Measurements from ENCODE around the gene BTF3L4.
A peak's percentile ranks its signal among the peaks of the same experiment; 100 is the strongest.
"Not testable (repeated sequence)": the region's sequence is repeated elsewhere in the genome, so short reads cannot be mapped to it uniquely, and the experiment has no call there.

The BTF3L4 gene

DNA sequence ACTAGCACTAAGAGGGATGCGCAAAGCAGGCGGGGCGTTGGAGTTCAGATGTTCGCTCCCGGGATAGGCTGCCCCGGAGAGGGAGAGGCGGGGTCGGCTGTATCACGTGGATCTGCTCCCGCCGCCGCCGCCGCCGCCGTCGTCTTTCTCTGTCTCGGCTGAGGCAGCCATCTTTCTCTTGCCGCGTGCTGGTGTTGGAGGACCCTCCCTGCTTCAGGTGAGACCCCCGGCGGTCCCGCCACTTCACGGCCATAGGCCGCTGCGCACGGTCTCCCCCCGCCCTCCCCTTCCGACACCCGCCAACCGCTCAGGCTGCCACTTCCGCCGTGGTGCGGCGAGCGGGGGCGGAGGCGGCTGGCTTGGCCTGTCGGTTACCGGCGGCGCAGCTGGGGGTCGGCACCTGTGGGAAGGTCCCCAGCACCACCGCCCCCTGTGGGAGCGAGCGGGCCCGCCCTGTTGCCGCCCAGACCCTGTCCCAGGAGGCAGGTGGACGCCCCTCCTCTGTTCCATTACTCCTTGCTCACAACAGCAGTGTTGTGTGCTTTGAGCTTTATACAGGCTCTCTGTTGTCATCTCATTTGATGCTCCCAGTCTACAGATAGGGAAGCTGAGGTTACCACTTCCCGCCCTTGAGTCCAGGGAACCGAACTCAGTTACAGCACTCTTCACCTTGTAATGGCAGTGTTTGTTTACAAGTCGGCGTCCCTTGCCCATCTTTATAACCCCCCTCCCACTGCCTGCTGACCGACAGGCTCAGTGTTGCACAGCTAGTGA, at the start of gene BTF3L4:
Gene BTF3L4, plus strand, starts transcription at position 133 of the 774 bp plus-strand sequence. CDS start 3,553 bp downstream, outside the sequence.
- peak; percentile 95 for DNase-seq

DNA sequence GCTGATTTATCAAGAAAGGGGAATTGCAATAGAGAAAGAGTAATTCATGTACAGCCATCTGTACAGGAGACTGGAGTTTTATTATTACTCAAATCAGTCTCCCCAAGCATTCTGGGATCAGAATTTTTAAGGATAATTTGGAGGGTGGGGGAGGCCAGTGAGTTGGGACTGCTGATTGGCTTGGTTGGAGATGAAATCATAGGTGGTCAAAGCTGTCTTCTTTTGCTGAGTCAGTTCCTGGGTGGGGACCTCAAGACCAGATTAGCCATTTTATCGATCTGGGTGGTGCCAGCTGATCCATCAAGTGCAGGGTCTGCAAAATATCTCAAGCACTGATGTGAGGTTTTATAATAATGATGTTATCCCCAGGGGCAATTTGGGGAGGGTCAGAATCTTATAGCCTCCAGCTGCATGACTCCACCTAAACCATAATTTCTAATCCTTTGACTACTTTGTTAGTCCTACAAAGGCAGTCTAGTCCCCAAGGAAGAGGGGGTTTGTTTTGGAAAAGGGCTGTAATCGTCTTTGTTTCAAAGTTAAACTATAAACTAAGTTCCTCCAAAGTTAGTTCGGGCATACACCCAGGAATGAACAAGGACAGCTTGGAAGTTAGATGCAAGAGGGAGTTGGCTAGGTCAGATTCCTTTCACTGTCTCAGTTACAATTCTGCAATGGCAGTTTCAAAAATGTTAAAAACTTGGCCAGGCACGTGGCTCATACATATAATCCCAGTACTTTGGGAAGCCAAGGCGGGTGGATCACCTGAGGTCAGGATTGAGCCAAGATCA, 48.7 kb upstream of the BTF3L4 start:
- no peak for DNase-seq

DNA sequence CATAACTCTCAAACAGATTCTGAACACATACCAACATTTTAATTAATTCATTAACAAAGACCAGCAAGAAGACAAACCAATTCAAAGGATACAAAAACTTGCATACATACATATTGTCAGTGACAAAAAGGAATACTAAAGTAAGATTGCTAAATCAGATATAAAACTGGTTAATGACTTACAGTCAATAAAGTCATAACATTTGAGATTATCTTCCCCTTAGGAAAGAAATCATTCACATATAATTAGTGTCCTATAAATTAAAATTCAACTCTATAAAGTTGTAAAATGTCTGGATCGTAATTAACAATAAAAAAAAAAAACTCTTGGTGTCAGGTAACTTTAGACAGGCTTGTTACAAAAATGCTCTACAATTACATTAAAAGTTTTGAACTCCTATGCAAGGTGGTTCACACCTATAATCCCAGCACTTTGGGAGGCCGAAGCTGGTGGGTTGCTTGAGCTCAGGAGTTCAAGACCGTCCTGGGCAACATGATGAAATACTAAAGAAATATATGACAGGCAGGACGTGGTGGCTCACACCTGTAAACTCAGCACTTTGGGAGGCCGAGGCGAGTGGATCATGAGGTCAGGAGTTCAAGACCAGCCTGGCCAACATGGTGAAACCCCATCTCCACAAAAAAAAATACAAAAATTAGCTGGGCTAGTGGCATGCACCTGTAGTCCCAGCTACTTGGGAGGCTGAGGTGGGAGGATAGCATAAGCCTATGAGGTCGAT, 47.9 kb upstream of the BTF3L4 start:
- no peak for DNase-seq

DNA sequence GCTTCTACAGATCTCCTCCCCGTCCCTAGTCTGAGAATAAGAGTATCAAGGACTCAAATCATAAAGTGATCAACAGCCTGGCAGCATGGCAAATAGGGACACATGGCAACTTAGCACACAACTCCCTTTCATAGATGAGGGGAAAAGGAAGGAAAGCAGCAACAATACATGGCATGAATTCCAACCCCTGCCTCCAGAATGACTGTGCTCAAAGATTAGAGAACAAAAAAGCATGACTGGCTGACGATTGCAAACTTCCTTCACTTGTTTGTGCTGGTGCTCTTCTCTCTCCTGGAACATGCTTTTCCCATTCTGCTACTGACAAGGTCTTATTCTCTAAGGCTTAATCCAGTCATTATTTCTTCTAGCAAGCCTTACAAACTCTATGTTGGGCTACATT, 34.0 kb upstream of the BTF3L4 start:
- DNase-seq, result no peak

DNA sequence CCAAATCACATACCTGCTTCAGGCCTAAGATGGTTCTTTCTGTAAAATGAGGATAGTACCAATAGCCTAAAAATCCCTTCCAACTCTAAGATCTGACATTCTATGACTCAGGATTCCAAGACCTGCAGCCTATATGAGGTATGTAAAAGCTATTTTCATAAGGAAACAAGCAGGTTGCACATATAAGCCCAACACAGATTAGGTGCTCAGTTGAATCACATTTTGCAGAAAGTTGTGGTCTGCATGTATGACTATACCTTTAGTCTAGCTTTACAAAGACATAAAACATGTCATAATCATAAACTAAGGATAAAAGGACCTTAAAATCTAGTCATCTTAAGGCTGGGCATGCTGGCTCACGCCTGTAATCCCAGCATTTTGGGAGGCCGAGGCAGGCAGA, 29.8 kb upstream of the BTF3L4 start:
- no peak for DNase-seq

DNA sequence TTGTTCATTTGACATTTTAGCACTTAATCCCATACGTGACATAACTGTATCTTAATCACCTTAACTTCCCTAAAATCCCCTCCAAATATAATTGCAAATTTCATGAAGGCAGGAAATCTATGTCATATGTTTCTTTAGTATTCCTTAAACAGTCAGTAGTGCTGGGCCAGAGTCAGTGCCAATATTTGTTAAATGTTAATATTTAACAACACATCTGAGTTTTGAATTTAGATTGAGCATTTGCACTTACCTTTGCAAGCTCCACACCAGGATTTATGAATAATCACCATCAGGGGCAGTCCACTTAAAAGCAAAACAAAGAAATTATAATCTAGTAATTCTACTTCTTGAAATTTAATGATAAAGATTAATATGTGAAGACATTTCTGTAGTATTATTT, 27.8 kb upstream of the BTF3L4 start:
- no peak for DNase-seq

DNA sequence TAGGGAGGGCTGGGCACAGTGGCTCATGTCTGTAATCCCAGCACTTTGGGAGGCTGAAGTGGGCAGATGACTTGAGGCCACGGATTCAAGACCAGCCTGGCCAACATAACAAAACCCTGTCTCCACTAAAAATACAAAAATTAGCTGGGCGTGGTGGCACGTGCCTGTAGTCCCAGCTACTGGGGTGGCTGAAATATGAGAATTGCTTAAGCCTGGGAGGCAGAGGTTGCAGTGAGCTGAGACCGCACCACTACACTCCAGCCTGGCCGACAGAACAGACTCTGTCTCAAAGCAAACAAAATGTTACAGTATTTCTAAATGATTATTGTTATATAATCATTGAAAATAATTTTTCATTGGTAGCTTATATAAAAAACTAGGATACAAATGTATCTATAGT, 27.3 kb upstream of the BTF3L4 start:
- not testable (repeated sequence) for DNase-seq

DNA sequence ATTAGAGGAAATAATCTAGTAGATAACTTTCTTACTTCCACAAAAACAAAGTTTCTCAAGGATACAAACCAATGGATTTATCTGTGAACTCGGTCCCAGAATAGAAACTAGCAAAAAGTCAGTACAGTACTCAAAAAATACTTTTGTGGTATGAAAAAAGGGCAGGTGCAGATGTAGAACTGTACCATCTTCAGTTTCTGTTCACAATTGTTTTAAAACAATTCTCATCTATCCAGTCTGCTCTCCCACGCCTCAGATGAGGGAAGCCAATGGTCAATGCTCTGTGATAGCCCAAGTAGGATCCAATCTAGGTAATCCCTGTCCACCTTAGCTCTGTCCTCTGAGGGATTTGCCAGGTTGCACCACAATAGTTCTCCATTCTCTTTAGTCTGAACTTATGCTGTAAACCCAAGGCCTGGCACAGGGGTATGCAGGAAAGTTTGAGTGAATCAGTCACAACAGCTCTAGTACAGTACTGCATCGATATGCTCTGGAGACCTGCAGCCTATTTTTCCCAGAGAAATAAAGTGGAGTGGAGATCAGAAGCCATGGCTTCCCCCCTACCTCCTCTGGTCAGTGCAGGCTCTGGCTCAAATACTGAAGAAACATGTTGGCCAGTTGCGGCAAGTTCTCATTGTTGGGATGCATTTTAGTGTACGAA, 23.8 kb upstream of the BTF3L4 start:
- DNase-seq, result no peak

DNA sequence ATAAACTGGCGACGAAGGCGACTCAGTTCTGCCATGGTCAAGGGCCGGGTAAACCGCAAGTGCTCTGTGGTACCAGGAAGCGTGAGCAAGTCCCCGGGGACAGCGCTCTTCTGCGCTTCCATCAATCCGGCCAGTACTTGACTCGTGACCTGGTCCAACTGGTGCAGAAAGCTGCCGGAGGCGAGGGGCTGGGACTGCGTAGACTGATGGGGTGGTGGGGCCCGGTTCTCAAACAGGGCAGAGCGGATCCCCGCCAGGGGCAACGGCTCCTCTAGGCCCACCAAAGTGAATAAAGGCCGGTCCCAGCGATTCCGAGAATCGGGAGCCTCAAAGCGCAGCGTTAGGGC, 23.3 kb upstream of the BTF3L4 start:
- DNase-seq, result peak; percentile 18 to 20

DNA sequence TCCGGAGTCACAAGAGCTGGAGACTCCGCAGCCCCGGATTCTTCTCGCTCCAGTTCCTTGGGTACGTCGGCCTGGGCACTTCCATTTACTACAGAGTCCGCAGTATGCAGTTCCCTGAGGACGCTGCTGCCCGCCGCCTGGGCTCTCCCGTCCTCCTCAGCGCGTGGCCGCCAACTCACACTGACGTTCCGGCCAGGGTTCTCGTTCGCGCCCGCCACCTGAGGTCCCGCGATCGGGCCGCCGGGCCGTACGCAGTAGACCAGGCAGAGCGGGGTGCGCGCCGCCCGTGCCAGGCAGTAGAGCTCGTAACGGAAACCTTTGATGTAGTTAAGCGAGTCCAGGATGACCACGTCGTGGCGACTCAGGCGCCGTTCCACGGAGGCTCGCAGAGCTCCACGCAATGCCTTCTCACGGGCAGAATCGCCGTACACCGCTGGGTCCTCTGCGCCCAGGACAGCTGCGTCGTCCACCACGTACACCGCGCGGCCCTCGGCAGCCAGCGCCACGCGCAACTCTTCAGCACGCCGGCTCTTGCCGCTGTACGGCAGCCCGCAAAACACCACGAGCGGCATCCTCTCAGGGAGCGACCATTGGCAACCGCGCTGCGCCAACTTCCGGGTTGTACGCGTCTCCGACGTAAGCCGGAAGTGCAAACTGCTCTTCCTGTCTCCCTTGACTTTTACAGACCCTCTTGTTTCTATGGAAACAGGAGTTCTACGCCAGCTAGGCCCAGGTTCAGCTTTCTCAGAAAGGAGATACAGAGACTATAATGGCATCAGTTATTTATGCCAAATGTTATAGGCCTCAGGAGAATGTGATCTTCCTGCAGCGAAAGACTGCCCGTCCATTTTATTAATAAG, 22.7 kb upstream of the BTF3L4 start, which contains the start of gene KTI12:
Gene KTI12, minus strand, starts transcription at position 621 of the 860 bp plus-strand sequence. Its CDS starts 49 bp downstream, at position 572.
- peak; percentile 84 to 85 for DNase-seq

DNA sequence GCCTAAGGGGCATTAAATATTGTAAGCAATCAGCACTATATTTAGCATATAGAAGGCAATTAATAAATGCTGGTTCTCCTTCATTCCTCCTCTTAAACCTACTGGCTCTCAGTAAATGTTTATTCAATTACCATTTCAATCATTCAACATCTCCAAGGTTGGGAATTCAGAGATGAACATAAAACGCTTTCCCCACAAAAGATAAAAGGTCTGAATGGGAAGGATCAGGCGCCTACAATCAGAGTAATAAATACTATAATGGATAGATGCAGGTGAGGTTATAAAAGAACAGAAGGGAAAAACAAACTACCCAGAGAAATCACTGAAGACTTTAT, 22.1 kb upstream of the BTF3L4 start:
- DNase-seq, result no peak

DNA sequence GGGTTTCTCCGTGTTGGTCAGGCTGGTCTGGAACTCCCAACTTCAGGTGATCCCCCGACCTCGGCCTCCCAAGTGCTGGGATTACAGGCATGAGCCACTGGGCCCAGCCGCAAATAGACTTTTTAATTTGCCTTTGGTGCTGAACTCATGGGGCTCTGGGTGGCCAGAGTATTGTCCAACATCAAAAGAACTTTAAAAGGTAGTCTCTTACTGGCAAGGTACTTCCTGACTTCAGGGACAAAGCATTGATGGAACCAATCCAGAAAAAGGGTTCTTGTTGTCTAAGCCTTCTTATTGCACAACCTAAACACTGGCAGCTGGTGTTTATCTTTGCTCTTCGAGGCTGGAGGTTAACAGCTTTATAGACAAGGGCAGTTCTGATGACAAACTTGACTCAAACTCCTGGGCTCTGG, 18.7 kb upstream of the BTF3L4 start:
- no peak for DNase-seq

DNA sequence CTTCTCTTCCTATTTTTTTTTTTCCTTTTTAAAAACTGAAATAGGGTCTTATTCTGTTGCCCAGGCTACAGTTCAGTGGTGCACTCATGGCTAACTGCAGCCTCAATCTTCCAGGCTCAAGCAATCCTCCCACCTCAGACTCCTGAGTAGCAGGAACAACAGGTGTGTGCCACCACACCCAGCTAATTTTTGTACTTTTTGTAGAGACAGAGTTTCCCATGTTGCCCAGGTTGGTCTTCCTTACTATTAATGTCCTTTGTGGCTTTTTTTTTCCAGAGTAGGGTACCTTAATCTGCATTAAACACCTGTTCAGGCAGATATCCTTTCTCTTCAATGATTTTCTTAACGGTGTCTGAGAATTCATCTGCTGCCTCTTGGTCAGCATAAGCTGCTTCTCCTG, 18.2 kb upstream of the BTF3L4 start:
- no peak for DNase-seq

DNA sequence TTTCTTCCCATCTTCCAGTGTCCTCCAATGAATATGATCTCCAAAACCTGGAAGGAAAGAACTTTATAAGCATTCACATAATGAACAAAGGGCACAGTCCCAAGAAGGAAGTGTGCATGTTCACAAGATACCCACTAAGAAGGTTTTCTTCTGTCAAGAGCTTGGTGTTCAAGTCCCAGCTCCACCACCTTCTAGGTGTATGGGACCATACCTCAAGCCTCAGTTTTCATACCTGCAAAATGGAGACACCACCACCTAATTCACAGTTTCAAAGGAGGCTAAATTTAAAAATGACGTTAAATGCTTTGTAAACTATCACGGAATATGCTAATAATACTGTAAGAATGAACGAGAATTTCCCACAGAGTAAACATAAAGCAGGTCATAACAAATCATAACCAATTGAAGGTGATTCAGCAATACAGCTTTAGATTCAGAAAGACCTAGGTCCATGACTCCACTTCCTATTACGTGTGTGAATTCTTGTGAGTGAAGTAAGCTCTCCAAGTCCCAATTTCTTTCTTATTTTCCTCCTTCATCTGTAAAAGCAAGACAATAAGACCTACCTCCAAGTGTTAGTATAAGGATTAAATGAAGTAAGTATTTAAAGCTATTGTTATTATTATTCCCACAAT, 14.4 kb upstream of the BTF3L4 start:
- DNase-seq, result no peak

DNA sequence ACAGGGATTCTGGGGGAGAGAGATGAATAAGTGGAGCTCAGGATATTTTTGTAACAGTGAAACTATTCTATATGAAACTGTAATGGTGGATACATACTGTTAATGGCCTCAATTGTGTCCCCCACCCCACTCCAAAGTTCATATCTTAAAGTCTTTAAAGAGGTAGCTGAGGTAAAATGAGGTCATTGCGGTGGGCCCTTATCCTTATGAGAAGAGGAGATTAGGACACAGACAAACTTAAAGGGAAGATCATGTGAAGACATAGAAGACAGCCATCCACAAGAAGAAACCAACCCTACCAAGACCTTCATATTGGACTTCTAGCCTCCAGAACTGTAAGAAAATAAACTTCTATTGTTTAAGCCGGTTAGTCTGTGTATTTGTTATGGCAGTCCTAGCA, 10.9 kb upstream of the BTF3L4 start:
- no peak for DNase-seq

DNA sequence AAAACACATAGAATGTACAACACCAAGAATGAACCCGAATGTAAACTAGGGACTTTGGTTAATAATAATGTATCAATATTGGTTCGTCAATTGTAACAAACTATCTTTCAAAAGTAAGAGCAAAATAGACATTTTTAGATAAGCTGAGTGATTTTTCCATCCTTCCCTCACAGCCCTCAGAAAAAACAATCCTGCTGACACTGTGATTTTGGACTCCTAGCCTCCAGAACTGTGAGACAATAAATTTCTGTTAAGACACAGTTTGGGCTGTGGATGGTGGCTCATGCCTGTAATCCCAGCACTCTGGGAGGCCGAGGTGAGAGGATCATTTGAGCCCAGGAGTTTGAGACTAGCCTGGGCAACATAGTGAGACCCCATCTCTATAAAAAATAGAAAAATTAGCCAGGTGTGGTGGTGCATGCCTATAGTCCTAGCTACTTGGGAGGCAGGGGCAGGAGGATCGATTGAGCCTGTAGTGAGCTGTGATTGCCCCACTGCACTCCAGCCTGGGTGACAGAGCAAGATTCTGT, 10.4 kb upstream of the BTF3L4 start:
- not testable (repeated sequence) for DNase-seq

DNA sequence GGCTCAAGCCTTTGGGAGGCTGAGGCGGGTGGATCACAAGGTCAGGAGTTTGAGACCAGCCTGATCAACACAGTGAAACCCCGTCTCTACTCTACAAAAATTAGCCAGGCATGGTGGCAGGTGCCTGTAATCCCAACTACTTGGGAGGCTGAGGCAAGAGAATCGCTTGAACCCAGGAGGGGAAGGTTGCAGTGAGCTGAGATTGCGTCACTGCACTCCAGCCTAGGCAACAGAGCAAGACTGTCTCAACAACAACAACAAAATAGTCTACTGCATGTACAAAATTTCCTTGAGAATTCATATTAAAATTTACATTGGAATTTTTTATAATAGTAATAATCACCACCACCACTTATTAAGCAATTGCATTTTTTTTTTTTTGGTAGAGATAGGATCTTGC, 6.8 kb upstream of the BTF3L4 start:
- DNase-seq, result not testable (repeated sequence)

DNA sequence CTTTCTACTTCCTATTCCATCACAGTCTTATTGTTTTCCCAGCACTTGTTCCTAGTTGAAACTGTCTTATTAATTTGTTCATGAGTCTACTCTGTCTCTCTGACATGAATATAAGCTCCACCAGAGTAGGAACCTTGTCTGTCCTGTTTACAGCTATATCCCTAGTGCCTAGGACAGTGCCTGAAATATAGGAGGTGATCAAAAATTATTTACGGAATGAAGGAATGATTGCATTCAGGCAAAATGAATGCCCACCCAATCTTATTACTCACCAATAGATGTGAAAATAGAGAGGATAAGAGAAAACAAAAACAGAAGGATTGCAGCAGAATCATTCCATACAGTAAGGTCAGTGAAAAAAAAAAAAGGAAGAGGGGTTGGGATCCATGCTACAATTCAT, 2.2 kb upstream of the BTF3L4 start:
- no peak for DNase-seq

DNA sequence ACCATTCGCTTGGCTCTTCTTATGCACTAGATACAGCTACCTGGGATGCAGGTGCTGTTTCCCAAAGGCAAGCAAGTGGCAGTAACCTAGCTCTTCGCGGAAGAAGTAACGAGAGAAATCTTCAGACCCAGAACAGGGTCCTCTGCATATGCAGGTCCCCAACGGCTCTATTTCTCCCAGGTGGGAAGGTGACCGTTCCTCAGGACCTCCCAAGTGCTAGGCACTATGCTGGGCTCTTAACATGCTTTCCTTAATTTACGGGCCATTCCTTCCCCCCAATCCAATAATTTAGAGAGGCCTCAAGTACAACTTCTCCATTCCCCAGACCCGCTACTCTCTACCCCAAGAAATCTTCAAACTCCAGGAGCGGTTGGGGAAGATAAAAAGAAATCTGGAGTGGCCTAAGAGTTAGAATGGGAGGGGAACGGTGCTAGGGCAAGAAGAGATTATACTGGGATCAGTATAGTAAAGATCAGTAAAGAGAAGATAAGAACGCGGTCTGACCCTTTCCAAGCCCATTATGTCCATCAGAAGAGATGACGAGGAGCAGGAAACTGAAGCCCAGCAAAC, 1.5 kb upstream of the BTF3L4 start:
- no peak for DNase-seq

DNA sequence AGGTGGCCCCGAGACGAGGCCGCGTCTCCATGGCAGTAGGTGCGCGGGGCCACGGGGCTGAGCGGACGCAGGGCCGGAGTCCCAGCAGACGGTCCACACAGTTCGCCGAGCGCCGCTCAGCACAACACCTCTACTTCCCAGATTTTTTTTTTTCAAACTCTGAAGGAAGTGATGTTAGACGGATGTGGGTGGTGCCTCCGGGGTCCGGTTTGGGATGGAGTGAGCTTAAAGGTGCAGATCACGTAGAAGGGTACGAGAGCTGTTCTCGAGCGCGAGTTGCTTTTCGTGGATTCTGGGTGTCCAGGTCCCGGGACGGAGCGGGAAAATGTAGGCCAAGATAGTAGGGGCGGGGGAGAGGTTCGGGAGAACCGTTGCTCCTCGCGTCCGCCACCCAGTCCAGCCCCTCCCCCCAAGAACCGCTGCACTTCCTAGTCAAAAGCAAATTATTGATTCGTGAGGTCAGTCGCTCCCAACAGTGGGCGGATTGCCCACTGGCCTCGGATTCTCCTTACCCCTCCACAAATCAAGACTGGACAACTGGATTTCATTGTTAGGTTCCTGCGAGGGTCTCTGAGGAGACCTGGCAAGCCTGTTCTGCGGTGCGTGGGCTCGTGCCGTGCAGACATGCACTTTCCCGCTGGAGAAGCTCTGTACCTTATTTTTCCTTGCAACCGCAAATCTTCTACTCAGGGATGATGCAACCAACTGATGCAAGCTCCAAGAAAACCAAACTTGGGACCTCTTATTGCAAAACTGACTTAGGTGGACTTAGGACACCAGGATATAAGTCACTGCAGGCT, 829 bp upstream of the BTF3L4 start, which contains the start of gene TXNDC12:
Gene TXNDC12, minus strand, starts transcription at position 126 of the 800 bp plus-strand sequence. Its CDS starts 95 bp downstream, at position 31.
- DNase-seq, result peak; percentile 71 to 74

Data from stimulated activated CD4-positive, alpha-beta T cell treated with anti-CD3 and anti-CD28 coated beads, Interleukin-2, amount 100 ng/mL, for 24 hours (primary cell).